HEK293T (cell line): ENCODE data around the gene KLHDC7B.

Experiments
- FOXA1 ChIP-seq: fragments of 450-650 bp; IDR thresholded peaks from 2 replicates; pipeline ENCODE4 v1.6.1; 2016; ENCODE audit warnings: mild to moderate bottlenecking
- TARDBP ChIP-seq: fragments of 450-650 bp; IDR thresholded peaks from 2 replicates; pipeline ENCODE4 v1.6.1; 2016

DNA sequence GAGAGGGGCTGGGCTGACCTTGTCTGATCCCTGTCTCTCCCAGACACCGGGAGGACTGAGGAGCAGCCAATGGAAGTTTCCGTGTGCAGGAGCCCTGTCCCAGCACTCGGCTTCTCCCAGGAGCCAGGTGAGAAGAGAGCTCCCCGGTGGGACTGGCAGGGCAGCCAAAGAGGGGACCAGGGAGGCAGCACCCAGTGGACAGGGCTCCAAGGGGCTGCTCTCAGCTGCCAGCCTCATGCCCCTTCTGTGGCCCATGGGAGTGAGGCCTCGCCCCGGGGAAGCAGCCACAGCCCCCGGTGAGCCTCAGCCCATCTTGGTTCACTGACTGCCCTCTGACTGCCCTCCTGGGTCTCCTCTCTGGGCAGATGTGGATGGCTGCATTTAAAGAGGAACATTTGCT, 27.1 kb upstream of the KLHDC7B start:
- TF ChIP-seq FOXA1 (no peak), TARDBP (no peak)
